Pulmonary artery endothelial cell (primary cell): Measurements from ENCODE around the gene UBE3C. TPM values are rescaled to one million over a fixed set of nuclear protein-coding genes. Genes with fewer than 3 reads are reported as not detected.
"Not testable (repeated sequence)": the region's sequence is repeated elsewhere in the genome, so short reads cannot be mapped to it uniquely, and the experiment has no call there.

Source experiments
- DNase-seq: peaks from one replicate; pipeline ENCODE4 v3.0.0-alpha.2; 2011; ENCODE audit warnings: low read depth, low spot score
- total RNA-seq: library from RNA; depleted of rRNA; stranded (reverse); fragments of >200 nt; gene quantifications from 2 replicates; pipeline ENCODE4 v1.2.3, GENCODE V29; 2014

Gene UBE3C
- total RNA-seq, 1 donor from 2014 or later, result 115 TPM

DNA sequence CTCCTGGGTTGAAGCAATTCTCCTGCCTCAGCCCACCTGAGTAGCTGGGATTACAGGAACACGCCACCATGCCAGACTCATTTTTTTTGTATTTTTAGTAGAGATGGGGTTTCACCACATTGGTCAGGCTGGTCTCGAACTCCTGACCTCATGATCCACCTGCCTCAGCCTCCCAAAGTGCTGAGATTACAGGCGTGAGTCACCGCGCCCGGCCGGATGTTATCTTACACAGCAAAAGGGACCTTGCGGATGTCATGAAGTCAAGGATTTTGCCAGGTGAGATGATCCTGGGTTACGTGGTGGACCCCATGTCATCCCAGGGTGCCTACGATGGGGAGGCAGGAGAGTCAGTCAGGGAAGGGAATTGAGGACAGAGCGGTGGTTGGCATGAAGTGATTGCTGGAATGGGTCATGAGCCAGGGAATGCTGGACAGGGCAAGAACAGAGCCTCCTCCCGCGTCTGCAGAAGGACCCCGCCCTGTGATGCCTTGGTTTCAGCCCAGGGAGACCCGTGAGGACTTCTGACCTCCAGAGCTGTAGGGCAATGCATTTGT is 8.7 kb upstream of the UBE3C start:
- no peak for DNase-seq

- DNase-seq, result not testable (repeated sequence)
Observed at GRCh38 chr7:157130849-157131248, 7.9 kb upstream of the UBE3C start.

- DNase-seq, result no peak
Observed at GRCh38 chr7:157132796-157133195, 5.9 kb upstream of the UBE3C start.

DNA sequence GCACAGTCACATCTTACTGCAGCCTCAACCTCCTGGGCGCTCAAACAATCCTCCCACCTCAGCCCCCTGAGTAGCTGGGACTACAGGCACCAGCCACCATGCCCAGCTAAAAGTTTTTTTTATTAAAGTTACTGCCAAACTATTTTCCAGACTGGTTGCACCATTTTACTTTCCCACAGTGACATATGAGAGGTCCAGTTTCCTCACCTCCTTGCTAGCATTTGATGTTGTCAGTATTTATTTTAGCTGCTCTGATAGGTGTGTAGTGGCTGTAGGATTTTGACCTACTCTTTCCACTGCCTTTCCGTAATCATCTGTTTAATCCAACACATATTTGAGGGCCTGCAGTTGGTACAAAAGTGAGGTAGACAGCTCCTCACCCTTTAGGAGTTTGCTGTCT is 5.4 kb upstream of the UBE3C start:
- DNase-seq, result no peak

DNA sequence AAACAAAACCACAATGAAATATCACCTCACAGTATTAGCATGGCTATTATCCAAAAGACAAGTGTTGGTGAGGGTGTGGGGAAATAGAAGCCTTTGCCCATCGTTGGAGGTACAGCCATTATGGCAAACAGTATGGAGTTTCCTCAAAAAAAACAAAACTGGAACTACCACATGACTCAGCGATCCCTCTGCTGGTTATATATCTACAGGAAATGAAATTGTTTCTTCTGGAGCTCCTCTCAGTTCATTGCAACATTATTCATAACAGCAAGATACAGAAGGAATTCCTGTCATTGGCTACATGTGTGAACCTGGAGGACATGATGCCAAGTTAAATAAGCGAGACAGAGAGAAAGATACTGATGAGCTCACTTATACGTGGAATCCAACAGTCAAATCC is 2.4 kb upstream of the UBE3C start:
- DNase-seq, result peak; percentile 55

DNA sequence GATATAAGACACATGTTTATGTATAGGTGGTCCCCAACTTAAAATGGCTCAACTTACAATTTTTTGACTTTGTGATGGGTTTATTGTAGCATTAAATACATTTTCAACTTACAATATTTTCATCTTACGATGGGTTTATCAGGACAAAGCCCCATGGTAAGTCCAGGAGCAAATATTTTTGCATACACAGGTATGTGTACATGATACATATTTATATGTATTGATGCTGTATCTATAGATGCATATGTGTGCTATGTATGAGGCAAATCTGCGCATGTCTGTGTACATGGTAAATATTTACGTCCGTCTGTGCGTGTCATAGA is 664 bp upstream of the UBE3C start:
- no peak for DNase-seq

GRCh38 chr7:157139111-157139809 is 534 bp downstream of the UBE3C start:
- DNase-seq, result no peak

- DNase-seq, result no peak
Observed at GRCh38 chr7:157139810-157140510, 1.2 kb downstream of the UBE3C start.

GRCh38 chr7:157140511-157140905 is 1.8 kb downstream of the UBE3C start:
- DNase-seq, result no peak

DNA sequence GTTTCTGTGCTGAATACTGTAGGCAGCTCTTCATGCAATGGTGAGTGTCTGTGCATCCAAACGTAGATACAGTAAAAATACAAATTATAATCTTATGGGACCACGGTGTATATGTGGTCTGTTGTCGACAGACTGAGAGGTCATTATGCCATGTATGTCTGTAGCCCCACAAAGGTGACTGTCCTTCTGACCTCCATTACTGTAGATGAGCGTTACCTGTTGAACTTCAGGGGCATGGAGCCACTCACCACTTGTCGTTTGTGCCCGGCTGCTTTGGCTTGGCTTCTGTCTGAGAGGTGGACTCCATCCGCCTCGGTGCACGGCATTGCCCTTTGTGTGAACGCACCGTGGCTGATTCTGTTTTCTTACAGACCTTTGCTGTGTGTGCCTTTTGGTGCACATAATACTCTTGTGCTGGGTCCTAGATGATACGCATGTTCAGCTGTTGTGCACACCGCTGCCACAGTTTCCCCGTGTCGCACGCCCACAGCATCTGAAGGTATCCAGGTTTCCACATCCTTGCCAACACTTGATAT is 2.9 kb downstream of the UBE3C start:
- no peak for DNase-seq

- DNase-seq, result no peak
Observed at GRCh38 chr7:157143788-157144187, 5.1 kb downstream of the UBE3C start.

DNA sequence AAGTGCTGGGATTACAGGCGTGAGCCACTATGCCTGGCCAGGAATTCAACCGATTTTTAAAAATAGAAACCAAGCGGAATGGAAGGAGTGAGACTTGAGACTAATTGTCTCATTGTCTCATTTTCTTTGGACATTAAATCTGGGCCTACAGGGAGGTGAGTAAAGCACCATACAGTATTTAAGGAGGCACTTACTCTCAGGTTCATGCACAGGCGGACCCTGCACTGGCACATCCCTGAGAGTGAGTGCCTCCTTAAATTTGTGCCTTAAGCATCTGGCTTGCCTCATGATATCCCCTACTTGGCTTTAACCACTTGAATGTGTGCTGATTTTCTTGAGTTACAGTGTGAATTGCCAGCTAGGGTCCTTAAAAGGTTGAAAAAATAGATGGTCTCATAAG is 10.6 kb downstream of the UBE3C start:
- no peak for DNase-seq

- DNase-seq, result no peak
Observed at GRCh38 chr7:157150882-157151281, 12.2 kb downstream of the UBE3C start.

DNA sequence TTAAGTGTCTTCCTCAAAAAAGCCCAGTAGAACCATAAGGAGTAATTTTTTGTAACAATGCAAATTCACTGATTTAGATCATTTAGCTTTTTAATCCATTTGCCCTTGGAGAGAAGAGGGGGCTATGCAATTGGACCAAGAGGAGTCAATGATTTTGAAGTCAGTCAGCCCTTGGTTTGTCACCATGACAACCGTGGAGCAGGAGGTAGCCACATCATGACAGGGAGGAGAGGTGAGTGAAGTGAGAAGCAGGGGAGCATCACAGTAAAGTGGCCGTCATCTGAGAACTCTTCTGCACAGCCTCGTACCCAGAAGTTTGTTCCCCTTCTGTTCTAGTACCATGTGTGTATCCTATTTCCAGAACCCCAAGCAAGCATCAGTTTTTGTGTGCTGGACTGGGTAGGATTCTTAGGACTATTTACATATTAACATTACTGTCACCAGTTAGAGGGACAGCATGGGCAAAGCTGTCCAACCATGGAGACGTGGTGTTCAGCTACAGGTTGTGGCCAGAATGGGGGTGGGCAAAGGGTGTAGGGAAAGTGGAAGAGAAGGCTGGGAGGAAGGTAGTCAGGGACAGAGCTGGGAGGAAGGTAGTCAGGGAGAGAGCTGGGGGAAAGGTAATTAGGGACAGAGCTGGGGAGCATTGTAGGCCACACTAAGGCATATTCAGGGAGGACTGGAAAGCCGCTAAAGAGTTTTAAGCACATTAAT is 13.1 kb downstream of the UBE3C start:
- DNase-seq, result no peak

GRCh38 chr7:157152391-157152937 is 13.7 kb downstream of the UBE3C start:
- DNase-seq, result no peak

DNA sequence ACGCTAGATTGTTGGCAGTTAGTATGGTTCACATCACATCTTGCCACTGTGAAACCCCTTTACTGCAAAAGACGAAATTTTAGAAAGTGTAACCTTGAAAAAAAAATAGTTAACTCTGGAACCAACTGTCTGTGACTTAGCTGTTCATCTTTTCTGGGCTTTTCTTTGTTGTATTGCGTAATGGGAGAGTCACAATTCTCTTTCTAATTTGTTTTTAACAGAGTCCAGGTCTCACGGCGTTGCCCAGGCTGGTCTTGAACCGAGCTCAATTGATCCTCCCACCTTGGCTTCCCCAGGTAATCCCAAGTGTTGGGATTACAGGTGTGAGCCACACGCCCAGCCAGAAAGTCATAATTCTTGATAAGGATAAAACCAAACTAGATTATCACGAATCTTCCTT is 14.5 kb downstream of the UBE3C start:
- DNase-seq, result no peak

GRCh38 chr7:157155959-157156358 is 17.2 kb downstream of the UBE3C start:
- no peak for DNase-seq

DNA sequence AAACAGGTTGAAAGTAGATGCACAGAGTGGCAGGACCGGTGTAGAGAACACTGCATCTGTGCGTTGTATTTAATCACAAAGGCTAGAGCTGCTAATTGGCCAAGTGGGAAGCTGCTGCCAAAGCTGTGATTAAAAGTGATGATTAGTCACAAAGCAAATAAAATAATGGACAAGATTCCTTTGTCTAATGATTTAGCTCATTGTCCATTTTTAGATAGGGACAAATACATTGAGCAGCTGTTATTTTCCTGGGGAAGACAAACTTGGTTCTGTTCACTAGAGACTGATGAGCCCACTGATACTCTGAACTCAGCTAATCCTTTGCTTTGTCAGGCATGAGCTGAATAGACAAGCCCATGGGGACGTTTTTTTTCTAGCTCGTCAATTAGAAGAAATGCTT is 19.7 kb downstream of the UBE3C start:
- peak; percentile 13 for DNase-seq

GRCh38 chr7:157159537-157159936 is 20.8 kb downstream of the UBE3C start:
- DNase-seq, result not testable (repeated sequence)

DNA sequence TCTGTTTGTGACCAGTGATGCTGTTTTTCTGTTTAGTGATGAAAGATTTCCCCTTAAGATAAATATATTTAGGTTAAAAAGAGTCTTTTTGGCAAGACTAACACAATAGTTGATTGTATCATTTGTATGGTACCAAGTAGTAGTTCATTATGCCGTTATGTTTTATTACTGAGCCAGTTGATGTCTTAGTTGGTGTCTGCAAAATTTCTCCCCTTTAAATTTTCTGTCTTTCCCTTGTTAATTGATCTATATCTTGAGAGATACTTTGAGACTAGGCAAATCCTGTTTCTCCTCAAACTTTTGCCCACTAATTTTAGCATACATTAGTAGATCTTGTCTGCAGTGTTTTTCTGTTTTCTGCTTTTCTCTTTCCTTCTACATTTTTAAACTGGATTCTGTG is 21.7 kb downstream of the UBE3C start:
- DNase-seq, result no peak

- no peak for DNase-seq
Observed at GRCh38 chr7:157165987-157166386, 27.3 kb downstream of the UBE3C start.

DNA sequence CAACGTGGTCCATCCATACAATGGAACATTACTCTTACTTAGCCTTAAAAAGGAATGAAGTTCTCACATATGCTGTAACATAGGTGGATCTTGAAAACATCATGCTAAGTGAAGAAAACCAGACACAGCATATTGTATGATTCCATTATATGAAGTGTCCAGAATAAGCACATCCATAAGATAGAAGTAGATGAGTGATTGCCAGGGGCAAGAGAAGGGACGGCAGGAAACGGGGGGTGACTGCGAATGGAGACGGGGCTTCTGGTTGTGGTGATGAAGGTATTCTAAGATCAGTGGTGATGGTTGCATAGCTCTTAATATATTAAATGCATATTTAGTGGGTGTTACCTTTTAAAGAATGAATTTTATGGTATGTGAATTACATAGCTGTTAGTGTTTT is 29.8 kb downstream of the UBE3C start:
- DNase-seq, result no peak
